ENCODE results near the gene KRTAP6-3.

KRTAP6-3 gene

DNA sequence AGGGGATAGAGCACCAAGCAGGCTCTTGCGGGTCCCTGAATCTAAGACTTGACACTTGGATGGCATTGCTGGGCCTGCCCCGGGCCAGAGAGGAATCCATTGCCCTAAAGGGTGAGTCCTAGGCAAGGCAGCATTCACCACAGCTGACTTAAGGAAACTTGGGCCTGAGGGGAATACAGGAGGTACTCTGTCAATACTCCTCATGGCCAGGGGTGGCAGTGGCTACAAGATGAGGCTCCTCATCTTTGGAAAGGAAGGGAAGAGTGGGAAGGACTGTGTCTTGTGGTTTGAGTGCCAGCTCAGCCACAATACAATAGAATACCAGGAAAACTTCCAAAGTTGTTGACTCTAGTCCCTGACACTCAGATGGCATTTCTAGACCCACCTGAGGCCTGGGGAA lies 13.7 kb downstream of the KRTAP6-3 start:
- Histone ChIP-seq H3K4me3 (ENCODE audit: control insufficient read depth in 1 of 7, extremely low read depth in 1 of 7, insufficient read depth in 4 of 7, low read depth in 2 of 7, low read length in 6 of 7) (no peak overlapping the region), H3K36me3 (ENCODE audit: control insufficient read depth in 4 of 4, insufficient read depth in 4 of 4, low read length in 3 of 4) (no peaks in the 10 kb centered on the region), H3K27me3 (replicated peaks in 2 of 5; ENCODE audit: control insufficient read depth in 4 of 5, insufficient read depth in 5 of 5, low read length in 4 of 5) (no peaks in the 10 kb centered on the region), H3K4me1 (ENCODE audit: control extremely low read depth in 1 of 4, control insufficient read depth in 4 of 4, insufficient read depth in 4 of 4, low read length in 3 of 4) (no peaks in the 10 kb centered on the region), H3K27ac (ENCODE audit: insufficient read depth in 1 of 2, low read depth in 1 of 2, low read length in 2 of 2, poor library complexity in 1 of 2, severe bottlenecking in 2 of 2) (no peak overlapping the region), H3K9me3 (ENCODE audit: control extremely low read depth in 1 of 5, control insufficient read depth in 4 of 5, insufficient read depth in 2 of 5, low read depth in 1 of 5, low read length in 4 of 5) (no peaks in the 10 kb centered on the region)
- WGBS (ENCODE audit: insufficient coverage) = 89% methylated on average over 2 of the region's 2 CpGs
- ChIA-PET POLR2A (no interaction called here), CTCF (no interaction called here)
- no peak for DNase-seq

DNA sequence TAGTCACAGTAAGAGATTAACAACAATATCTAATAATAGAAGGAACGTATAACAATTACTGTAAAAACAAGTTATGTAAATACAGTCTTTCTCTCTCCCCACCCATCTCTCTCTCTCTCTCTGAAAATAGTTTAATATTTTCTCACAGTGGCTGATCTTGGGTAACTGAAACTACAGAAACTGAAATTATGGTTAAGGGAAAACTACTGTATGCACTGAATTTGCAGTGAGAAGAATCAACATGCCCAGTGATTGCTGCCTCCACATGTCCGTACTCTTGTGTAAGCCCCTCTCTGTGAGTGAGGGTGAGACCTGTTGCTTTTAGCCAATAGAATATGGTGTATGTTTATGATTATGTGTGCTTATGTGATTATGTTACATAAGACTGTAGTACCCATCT lies 19.9 kb downstream of the KRTAP6-3 start:
- Histone ChIP-seq H3K36me3 (ENCODE audit: control insufficient read depth in 4 of 4, insufficient read depth in 4 of 4, low read length in 3 of 4) (no peaks in the 10 kb centered on the region), H3K27me3 (replicated peaks in 2 of 5; ENCODE audit: control insufficient read depth in 4 of 5, insufficient read depth in 5 of 5, low read length in 4 of 5) (no peaks in the 10 kb centered on the region), H3K4me1 (ENCODE audit: control extremely low read depth in 1 of 4, control insufficient read depth in 4 of 4, insufficient read depth in 4 of 4, low read length in 3 of 4) (no peaks in the 10 kb centered on the region), H3K4me3 (ENCODE audit: control insufficient read depth in 1 of 7, extremely low read depth in 1 of 7, insufficient read depth in 4 of 7, low read depth in 2 of 7, low read length in 6 of 7) (no peak overlapping the region), H3K9me3 (ENCODE audit: control extremely low read depth in 1 of 5, control insufficient read depth in 4 of 5, insufficient read depth in 2 of 5, low read depth in 1 of 5, low read length in 4 of 5) (no peaks in the 10 kb centered on the region), H3K27ac (ENCODE audit: insufficient read depth in 1 of 2, low read depth in 1 of 2, low read length in 2 of 2, poor library complexity in 1 of 2, severe bottlenecking in 2 of 2) (no peak overlapping the region)
- no peak for DNase-seq
- ChIA-PET CTCF (no interaction called here), POLR2A (no interaction called here)
- 100% methylated on average over 1 of the region's 2 CpGs for WGBS (ENCODE audit: insufficient coverage)

DNA sequence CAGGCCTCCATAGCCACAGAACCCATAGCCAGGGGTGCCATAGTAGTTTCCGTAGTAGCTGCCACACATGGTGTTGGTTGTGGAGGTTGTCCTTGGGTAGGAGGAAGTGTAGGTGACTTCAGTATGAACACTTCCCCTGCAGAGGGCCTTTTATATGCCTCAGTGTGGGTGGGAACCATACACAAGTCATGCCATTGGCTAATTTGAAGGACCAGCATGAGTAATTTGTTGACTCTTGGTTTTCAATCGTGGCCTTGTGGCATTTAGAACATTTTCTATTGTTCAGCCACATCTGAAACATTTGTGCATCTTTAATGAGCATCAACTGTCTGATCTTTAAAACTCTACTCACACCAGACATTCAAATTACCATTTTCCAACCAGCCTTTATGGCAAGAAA lies 21.6 kb downstream of the KRTAP6-3 start, which contains the start of gene KRTAP6-1:
TSS of gene KRTAP6-1 (minus strand) at position 95 of the 400 bp plus-strand sequence. CDS start at position 69, 26 bp downstream.
- Histone ChIP-seq H3K27ac (ENCODE audit: insufficient read depth in 1 of 2, low read depth in 1 of 2, low read length in 2 of 2, poor library complexity in 1 of 2, severe bottlenecking in 2 of 2) (no peak within 1 kb of the TSS), H3K27me3 (replicated peaks in 2 of 5; ENCODE audit: control insufficient read depth in 4 of 5, insufficient read depth in 5 of 5, low read length in 4 of 5) (no peaks in the 10 kb centered on the region), H3K36me3 (ENCODE audit: control insufficient read depth in 4 of 4, insufficient read depth in 4 of 4, low read length in 3 of 4) (no peaks in the 10 kb centered on the region), H3K4me3 (ENCODE audit: control insufficient read depth in 1 of 7, extremely low read depth in 1 of 7, insufficient read depth in 4 of 7, low read depth in 2 of 7, low read length in 6 of 7) (no peak within 1 kb of the TSS), H3K4me1 (ENCODE audit: control extremely low read depth in 1 of 4, control insufficient read depth in 4 of 4, insufficient read depth in 4 of 4, low read length in 3 of 4) (no peaks in the 10 kb centered on the region), H3K9me3 (ENCODE audit: control extremely low read depth in 1 of 5, control insufficient read depth in 4 of 5, insufficient read depth in 2 of 5, low read depth in 1 of 5, low read length in 4 of 5) (no peaks in the 10 kb centered on the region)
- DNase-seq = no peak
- WGBS (ENCODE audit: insufficient coverage) = 80% methylated on average over 1 of the region's 2 CpGs
- CTCF ChIA-PET = no interaction called here
- POLR2A ChIA-PET = interaction anchor here (0.6 kb wide), 1 partner anchor 165 kb away, joined by 5 read pairs; no protein-coding TSS in a partner anchor

DNA sequence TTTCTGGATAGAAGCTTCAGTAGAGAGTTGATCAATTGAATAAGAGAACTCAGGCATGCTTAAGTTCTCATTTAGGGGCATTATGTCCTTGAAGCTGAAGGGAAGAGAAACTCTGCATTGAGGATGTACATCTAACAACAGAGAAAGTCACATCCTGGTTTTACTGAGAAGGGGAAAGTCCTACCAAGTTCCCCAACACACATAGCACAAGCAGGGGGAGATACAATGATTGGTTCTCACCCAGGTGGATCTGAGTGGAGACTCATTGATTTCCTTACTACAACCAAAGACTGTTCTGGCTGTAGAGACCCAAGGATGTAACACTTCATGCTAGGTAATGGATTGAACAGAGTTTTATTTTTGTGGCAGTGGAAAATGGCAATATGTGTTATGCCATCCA lies 23.0 kb downstream of the KRTAP6-3 start:
- no peaks in the 10 kb centered on the region for H3K36me3 ChIP-seq (ENCODE audit: control insufficient read depth in 4 of 4, insufficient read depth in 4 of 4, low read length in 3 of 4)
- no peak overlapping the region for H3K27ac ChIP-seq (ENCODE audit: insufficient read depth in 1 of 2, low read depth in 1 of 2, low read length in 2 of 2, poor library complexity in 1 of 2, severe bottlenecking in 2 of 2)
- ChIA-PET CTCF (no interaction called here), POLR2A (no interaction called here)
- H3K9me3 ChIP-seq (ENCODE audit: control extremely low read depth in 1 of 5, control insufficient read depth in 4 of 5, insufficient read depth in 2 of 5, low read depth in 1 of 5, low read length in 4 of 5) = no peaks in the 10 kb centered on the region
- H3K4me3 ChIP-seq (ENCODE audit: control insufficient read depth in 1 of 7, extremely low read depth in 1 of 7, insufficient read depth in 4 of 7, low read depth in 2 of 7, low read length in 6 of 7) = no peak overlapping the region
- no peaks in the 10 kb centered on the region for H3K4me1 ChIP-seq (ENCODE audit: control extremely low read depth in 1 of 4, control insufficient read depth in 4 of 4, insufficient read depth in 4 of 4, low read length in 3 of 4)
- DNase-seq = no peak
- no peaks in the 10 kb centered on the region for H3K27me3 ChIP-seq (replicated peaks in 2 of 5; ENCODE audit: control insufficient read depth in 4 of 5, insufficient read depth in 5 of 5, low read length in 4 of 5)

GRCh38 chr21:30616125-30616524 lies 23.9 kb downstream of the KRTAP6-3 start, which contains the start of gene KRTAP20-1:
Gene KRTAP20-1, plus strand, starts transcription at chr21:30616425. Its CDS starts 30 bp downstream, at chr21:30616455.
- no CpG with 5 or more reads among the region's 2 CpGs for whole genome bisulfite sequencing (ENCODE audit: insufficient coverage)
- ChIA-PET CTCF (no interaction called here), POLR2A (no interaction called here)

DNA sequence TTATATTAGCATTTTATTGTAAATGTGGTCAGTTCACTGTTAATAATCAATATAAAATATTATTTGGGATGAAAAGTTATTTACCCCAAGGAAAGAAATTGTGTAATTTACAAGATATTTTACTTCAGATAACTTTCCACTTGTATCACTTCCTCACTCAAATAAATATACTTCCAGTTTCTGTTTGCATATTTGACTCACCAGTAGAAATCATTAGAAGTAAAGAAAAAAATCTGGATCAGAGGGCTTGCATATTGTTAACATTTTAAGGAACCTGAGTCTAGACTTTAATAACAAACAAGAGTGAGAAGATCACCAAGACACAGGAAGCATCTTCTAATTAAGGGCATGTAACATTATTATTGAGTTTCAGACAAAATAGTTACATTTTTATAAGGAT lies 27.8 kb downstream of the KRTAP6-3 start:
- Histone ChIP-seq H3K36me3 (ENCODE audit: control insufficient read depth in 4 of 4, insufficient read depth in 4 of 4, low read length in 3 of 4) (no peaks in the 10 kb centered on the region), H3K4me3 (ENCODE audit: control insufficient read depth in 1 of 7, extremely low read depth in 1 of 7, insufficient read depth in 4 of 7, low read depth in 2 of 7, low read length in 6 of 7) (no peak overlapping the region), H3K9me3 (ENCODE audit: control extremely low read depth in 1 of 5, control insufficient read depth in 4 of 5, insufficient read depth in 2 of 5, low read depth in 1 of 5, low read length in 4 of 5) (peaks cover 0 to 3% (median 0%) of the 10 kb centered on the region in 5 experiments), H3K27me3 (replicated peaks in 2 of 5; ENCODE audit: control insufficient read depth in 4 of 5, insufficient read depth in 5 of 5, low read length in 4 of 5) (no peaks in the 10 kb centered on the region), H3K4me1 (ENCODE audit: control extremely low read depth in 1 of 4, control insufficient read depth in 4 of 4, insufficient read depth in 4 of 4, low read length in 3 of 4) (no peaks in the 10 kb centered on the region), H3K27ac (ENCODE audit: insufficient read depth in 1 of 2, low read depth in 1 of 2, low read length in 2 of 2, poor library complexity in 1 of 2, severe bottlenecking in 2 of 2) (no peak overlapping the region)
- ChIA-PET CTCF (no interaction called here), POLR2A (no interaction called here)
- DNase-seq = no peak

More at GRCh38 chr21:30616125-30616524, 23.9 kb downstream of the KRTAP6-3 start, which contains the start of gene KRTAP20-1:
- Histone ChIP-seq H3K9me3 (ENCODE audit: control extremely low read depth in 1 of 5, control insufficient read depth in 4 of 5, insufficient read depth in 2 of 5, low read depth in 1 of 5, low read length in 4 of 5) (no peaks in the 10 kb centered on the region), H3K27me3 (replicated peaks in 2 of 5; ENCODE audit: control insufficient read depth in 4 of 5, insufficient read depth in 5 of 5, low read length in 4 of 5) (no peaks in the 10 kb centered on the region), H3K27ac (ENCODE audit: insufficient read depth in 1 of 2, low read depth in 1 of 2, low read length in 2 of 2, poor library complexity in 1 of 2, severe bottlenecking in 2 of 2) (no peak within 1 kb of the TSS), H3K4me3 (ENCODE audit: control insufficient read depth in 1 of 7, extremely low read depth in 1 of 7, insufficient read depth in 4 of 7, low read depth in 2 of 7, low read length in 6 of 7) (no peak within 1 kb of the TSS), H3K36me3 (ENCODE audit: control insufficient read depth in 4 of 4, insufficient read depth in 4 of 4, low read length in 3 of 4) (no peaks in the 10 kb centered on the region), H3K4me1 (ENCODE audit: control extremely low read depth in 1 of 4, control insufficient read depth in 4 of 4, insufficient read depth in 4 of 4, low read length in 3 of 4) (no peaks in the 10 kb centered on the region)
- no peak for DNase-seq

- H3K36me3 ChIP-seq (ENCODE audit: control insufficient read depth in 4 of 4, insufficient read depth in 4 of 4, low read length in 3 of 4) = no peaks in the 10 kb centered on the region
- peaks cover 0 to 3% (median 0%) of the 10 kb centered on the region in 5 experiments for H3K9me3 ChIP-seq (ENCODE audit: control extremely low read depth in 1 of 5, control insufficient read depth in 4 of 5, insufficient read depth in 2 of 5, low read depth in 1 of 5, low read length in 4 of 5)
- H3K4me3 ChIP-seq (ENCODE audit: control insufficient read depth in 1 of 7, extremely low read depth in 1 of 7, insufficient read depth in 4 of 7, low read depth in 2 of 7, low read length in 6 of 7) = no peak within 1 kb of the TSS
- no peaks in the 10 kb centered on the region for H3K4me1 ChIP-seq (ENCODE audit: control extremely low read depth in 1 of 4, control insufficient read depth in 4 of 4, insufficient read depth in 4 of 4, low read length in 3 of 4)
- no peak for DNase-seq
- ChIA-PET POLR2A (no interaction called here), CTCF (no interaction called here)
- H3K27me3 ChIP-seq (replicated peaks in 2 of 5; ENCODE audit: control insufficient read depth in 4 of 5, insufficient read depth in 5 of 5, low read length in 4 of 5) = no peaks in the 10 kb centered on the region
- 100% methylated on average over 1 of the region's 3 CpGs for WGBS (ENCODE audit: insufficient coverage)
- no peak within 1 kb of the TSS for H3K27ac ChIP-seq (ENCODE audit: insufficient read depth in 1 of 2, low read depth in 1 of 2, low read length in 2 of 2, poor library complexity in 1 of 2, severe bottlenecking in 2 of 2)
Measured at GRCh38 chr21:30620522-30620921, 28.3 kb downstream of the KRTAP6-3 start, which contains the start of gene KRTAP20-4. Gene KRTAP20-4, plus strand, starts transcription at chr21:30620627.
